B cell (primary cell): Measurements from ENCODE around the gene KLHL3. TPM values are rescaled to one million over a fixed set of nuclear protein-coding genes. Genes with fewer than 3 reads are reported as not detected.

Experiments used
- ATAC-seq: fragments of 200-7000 bp; cut with Tn5 transposase; one replicate; pipeline ENCODE4 v1.10.0; 2021; ENCODE audit warnings: low read depth, mild to moderate bottlenecking, moderate number of reproducible peaks, moderate library complexity
- CTCF ChIA-PET: fragments of 350-600 bp; sonication (Branson Sonifier 250); formaldehyde crosslinking; loops from one replicate; lab custom pipeline; 2021; ENCODE audit warnings: antibody characterized with exemption, inconsistent platforms; lab: Charles Lee
- POLR2A ChIA-PET: fragments of 350-600 bp; sonication (Branson Sonifier 250); formaldehyde crosslinking; loops from one replicate; lab custom pipeline; 2021; ENCODE audit warnings: antibody characterized with exemption; lab: Charles Lee
- DNase-seq: peaks from one replicate; pipeline ENCODE4 v3.0.0; 2013
- H2AFZ ChIP-seq: 2 replicates; pipeline ENCODE4 v1.6.1; 2012; ENCODE audit warnings: mild to moderate bottlenecking, low read depth, low read length; ENCODE audit not compliant: insufficient read depth, poor library complexity, severe bottlenecking
- H3K27ac ChIP-seq, 2 donors: 1 replicate in 1 of 2; 2 replicates in 1 of 2; pipeline ENCODE4 v1.5.1; 2012 to 2013; ENCODE audit warnings: low read length in 2 of 2, mild to moderate bottlenecking in 2 of 2, moderate library complexity in 1 of 2
- H3K27me3 ChIP-seq, 4 experiments: fragments of 200-600 bp in 1 of 4; sonication (generic) in 1 of 4; replicated peaks in 1 of 4; 1 replicate in 2 of 4; 2 replicates in 2 of 4; pipeline versions ENCODE4 v1.6.1 to v1.7.0; 2013 to 2016; ENCODE audit warnings: low read length in 3 of 4, mild to moderate bottlenecking in 2 of 4, mixed read lengths in 1 of 4, moderate library complexity in 1 of 4; ENCODE audit not compliant: insufficient read depth in 4 of 4, control insufficient read depth in 3 of 4; ENCODE audit errors: control extremely low read depth in 1 of 4
- H3K36me3 ChIP-seq, 2 experiments: replicated peaks in 1 of 2; 1 replicate in 1 of 2; 2 replicates in 1 of 2; pipeline versions ENCODE4 v1.6.1 to v1.7.1; 2013; ENCODE audit warnings: low read length in 1 of 2; ENCODE audit not compliant: insufficient read depth in 2 of 2, control insufficient read depth in 1 of 2; ENCODE audit errors: control extremely low read depth in 1 of 2, extremely low read depth in 1 of 2
- H3K4me1 ChIP-seq, 2 donors: fragments of 200-600 bp in 1 of 2; sonication (generic) in 1 of 2; 1 replicate in 1 of 2; 2 replicates in 1 of 2; pipeline versions ENCODE4 v1.5.1 to v1.6.1; 2013 to 2017; ENCODE audit warnings: low read length in 2 of 2; ENCODE audit not compliant: control insufficient read depth in 2 of 2, insufficient read depth in 2 of 2
- H3K4me2 ChIP-seq: replicated peaks from 2 replicates; pipeline ENCODE3; 2012; ENCODE audit warnings: mild to moderate bottlenecking, low read depth, low read length; ENCODE audit not compliant: poor library complexity, severe bottlenecking
- H3K4me3 ChIP-seq, 5 experiments: fragments of 200-600 bp in 1 of 5; sonication (generic) in 1 of 5; 1 replicate in 3 of 5; 2 replicates in 2 of 5; pipeline versions ENCODE4 v1.5.1 to v1.7.0; 2011 to 2016; ENCODE audit warnings: low read length in 4 of 5, mild to moderate bottlenecking in 4 of 5, low read depth in 2 of 5, control low read depth in 1 of 5, moderate library complexity in 1 of 5; ENCODE audit not compliant: insufficient read depth in 1 of 5; ENCODE audit errors: control extremely low read depth in 1 of 5, extremely low read depth in 1 of 5
- H3K79me2 ChIP-seq: fragments of 200-600 bp; sonication (generic); one replicate; pipeline ENCODE4 v1.6.0; 2016; ENCODE audit warnings: low read length; ENCODE audit not compliant: control insufficient read depth, insufficient read depth
- H3K9ac ChIP-seq: fragments of 200-600 bp; sonication (generic); 2 replicates; pipeline ENCODE4 v1.6.1; 2017; ENCODE audit warnings: mild to moderate bottlenecking, low read length, moderate library complexity
- H3K9me3 ChIP-seq, 3 donors: one replicate each; pipeline versions ENCODE4 v1.6.1 to v1.7.1; 2013; ENCODE audit warnings: low read length in 2 of 3; ENCODE audit not compliant: control insufficient read depth in 2 of 3, insufficient read depth in 1 of 3; ENCODE audit errors: control extremely low read depth in 1 of 3
- H4K20me1 ChIP-seq: 2 replicates; pipeline ENCODE4 v1.6.0; 2012; ENCODE audit warnings: mild to moderate bottlenecking, low read length; ENCODE audit not compliant: insufficient read depth, control insufficient read depth, poor library complexity, severe bottlenecking
- H3K27ac Mint-ChIP-seq: one replicate; pipeline ENCODE4 v1.8.0; 2021; ENCODE audit warnings: mixed read lengths
- H3K27me3 Mint-ChIP-seq: one replicate; pipeline ENCODE4 v1.8.0; 2021; ENCODE audit warnings: mixed read lengths
- H3K4me1 Mint-ChIP-seq: one replicate; pipeline ENCODE4 v1.8.0; 2021; ENCODE audit warnings: mixed read lengths
- H3K4me3 Mint-ChIP-seq: one replicate; pipeline ENCODE4 v1.8.0; 2021; ENCODE audit warnings: mixed read lengths
- H3K9me3 Mint-ChIP-seq: one replicate; pipeline ENCODE4 v1.8.0; 2022; ENCODE audit warnings: mixed read lengths; ENCODE audit not compliant: insufficient read depth
- CTCF ChIP-seq: fragments of 200-600 bp; IDR thresholded peaks from one replicate; pipeline ENCODE4 v1.8.0; 2022; ENCODE audit warnings: antibody characterized with exemption, mild to moderate bottlenecking
- EZH2 ChIP-seq: IDR thresholded peaks from 2 replicates; pipeline ENCODE4 v1.6.1; 2012; ENCODE audit warnings: borderline replicate concordance, low read depth, mild to moderate bottlenecking, moderate library complexity, low read length; ENCODE audit not compliant: insufficient read depth, poor library complexity, severe bottlenecking
- WGBS: methylation state at CpG from one replicate; pipeline ENCODE4 v1.1.5; 2013; ENCODE audit warnings: missing lambda C conversion rate; ENCODE audit not compliant: insufficient coverage; 5-methylcytosine and 5-hydroxymethylcytosine counted together
- intact Hi-C: fragments of 100-400 bp; cut with micrococcal nuclease; formaldehyde crosslinking; loops from one replicate; pipeline ENCODE4 v1.10.0; 2022
- polyA plus RNA-seq: library from polyadenylated mRNA; depleted of rRNA; stranded (reverse); fragments of >200 nt; gene quantifications from 2 replicates; pipeline ENCODE4 v1.2.3, GENCODE V29; 2012
- total RNA-seq, 2 donors: library from RNA; stranded (reverse); fragments of 120-200 nt in 1 of 2; gene quantifications; 1 replicate in 1 of 2; 2 replicates in 1 of 2; pipeline versions ENCODE4 v1.2.3 to v1.2.4, GENCODE V29; 2013 to 2022

Gene KLHL3
- total and polyA plus RNA-seq, 2 donors (not counting 1 experiment from before 2014, with no cell fraction given): 3.3 to 4.5 TPM

GRCh38 chr5:137598399-137598798, 137.5 kb downstream of the KLHL3 start:
- Histone ChIP-seq H3K36me3 (no peaks in the 10 kb centered on the region), H3K4me3 (no peak overlapping the region), H3K27me3 (peaks cover 0 to 24% (median 2%) of the 10 kb centered on the region in 4 experiments), H2AFZ (no peak overlapping the region), H4K20me1 (no peaks in the 10 kb centered on the region), H3K79me2 (no peaks in the 10 kb centered on the region), H3K9me3 (no peaks in the 10 kb centered on the region), H3K4me1 (no peaks in the 10 kb centered on the region), H3K27ac (no peak overlapping the region), H3K9ac (no peak overlapping the region), H3K4me2 (no peak overlapping the region)
- H3K9me3 Mint-ChIP-seq: no peaks in the 10 kb centered on the region
- no peak for DNase-seq
- CTCF ChIA-PET: no interaction called here
- TF ChIP-seq CTCF (no peak), EZH2 (no peak)
- H3K4me1 Mint-ChIP-seq: no peaks in the 10 kb centered on the region
- POLR2A ChIA-PET: no interaction called here
- WGBS: 12% methylated on average over 3 of the region's 6 CpGs
- no peak for ATAC-seq
- no peak overlapping the region for H3K4me3 Mint-ChIP-seq
- peaks cover 49% of the 10 kb centered on the region for H3K27me3 Mint-ChIP-seq
- no peak overlapping the region for H3K27ac Mint-ChIP-seq
- intact Hi-C loops: no loop called here

- Mint-ChIP-seq H3K27ac (no peak overlapping the region), H3K9me3 (peaks cover 2% of the 10 kb centered on the region), H3K4me1 (no peaks in the 10 kb centered on the region), H3K4me3 (no peak overlapping the region), H3K27me3 (peaks cover 43% of the 10 kb centered on the region)
- ChIA-PET POLR2A (no interaction called here), CTCF (no interaction called here)
- Histone ChIP-seq H3K79me2 (no peaks in the 10 kb centered on the region), H3K27me3 (peaks cover 0 to 21% (median 2%) of the 10 kb centered on the region in 4 experiments), H3K36me3 (no peaks in the 10 kb centered on the region), H3K4me1 (no peaks in the 10 kb centered on the region), H3K27ac (no peak overlapping the region), H3K4me2 (no peak overlapping the region), H3K4me3 (no peak overlapping the region), H4K20me1 (no peaks in the 10 kb centered on the region), H3K9ac (no peak overlapping the region), H2AFZ (no peak overlapping the region), H3K9me3 (peaks cover 0 to 4% (median 0%) of the 10 kb centered on the region in 3 donors)
- no CpG with 5 or more reads among the region's 3 CpGs for WGBS
- DNase-seq: no peak
- TF ChIP-seq CTCF: no peak
- TF ChIP-seq EZH2: no peak
- intact Hi-C loops: no loop called here
- ATAC-seq: no peak
Observed at GRCh38 chr5:137596941-137597340, 138.9 kb downstream of the KLHL3 start.
